ENCODE data around the gene TBPL2.

DNA sequence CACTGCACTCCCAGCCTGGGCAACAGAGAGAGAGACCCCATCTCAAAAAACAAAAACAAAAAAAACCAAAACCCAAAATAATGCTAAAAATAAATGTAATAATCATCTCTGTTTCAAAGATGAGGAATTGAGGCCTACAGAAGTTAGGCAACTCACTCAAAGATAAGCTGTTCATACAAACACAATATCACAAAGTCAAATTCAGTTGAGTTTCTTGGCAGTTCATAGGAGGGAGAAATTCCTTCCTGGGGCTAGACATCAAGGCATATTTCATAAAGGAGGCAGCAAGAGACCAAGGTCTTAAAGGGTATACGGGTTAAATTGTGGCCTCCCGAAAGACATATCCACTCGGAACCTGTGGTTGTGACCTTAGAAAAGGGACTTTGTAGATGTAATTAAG lies 8.7 kb upstream of the TBPL2 start:
- no peak for TF ChIP-seq POLR2A (IDR thresholded peaks at IDR 0.05)
- TF ChIP-seq, protein P1, sequence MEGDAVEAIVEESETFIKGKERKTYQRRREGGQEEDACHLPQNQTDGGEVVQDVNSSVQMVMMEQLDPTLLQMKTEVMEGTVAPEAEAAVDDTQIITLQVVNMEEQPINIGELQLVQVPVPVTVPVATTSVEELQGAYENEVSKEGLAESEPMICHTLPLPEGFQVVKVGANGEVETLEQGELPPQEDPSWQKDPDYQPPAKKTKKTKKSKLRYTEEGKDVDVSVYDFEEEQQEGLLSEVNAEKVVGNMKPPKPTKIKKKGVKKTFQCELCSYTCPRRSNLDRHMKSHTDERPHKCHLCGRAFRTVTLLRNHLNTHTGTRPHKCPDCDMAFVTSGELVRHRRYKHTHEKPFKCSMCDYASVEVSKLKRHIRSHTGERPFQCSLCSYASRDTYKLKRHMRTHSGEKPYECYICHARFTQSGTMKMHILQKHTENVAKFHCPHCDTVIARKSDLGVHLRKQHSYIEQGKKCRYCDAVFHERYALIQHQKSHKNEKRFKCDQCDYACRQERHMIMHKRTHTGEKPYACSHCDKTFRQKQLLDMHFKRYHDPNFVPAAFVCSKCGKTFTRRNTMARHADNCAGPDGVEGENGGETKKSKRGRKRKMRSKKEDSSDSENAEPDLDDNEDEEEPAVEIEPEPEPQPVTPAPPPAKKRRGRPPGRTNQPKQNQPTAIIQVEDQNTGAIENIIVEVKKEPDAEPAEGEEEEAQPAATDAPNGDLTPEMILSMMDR (IDR thresholded peaks at IDR 0.05): no peak
